A673 (cell line): ENCODE data around the gene RHBDD2. TPM values are rescaled to one million over a fixed set of nuclear protein-coding genes. Genes with fewer than 3 reads are reported as not detected.

Experiments
- BruUV-seq: library from RNA; stranded (reverse); fragments of 400-500 nt; replicated peaks from 2 replicates; lab custom pipeline; 2021; lab: Mats Ljungman, UMichigan
- CTCF ChIA-PET: fragments of 300-600 bp; sonication (Branson Sonifier 250); formaldehyde crosslinking; loops from one replicate; lab custom pipeline; 2022; ENCODE audit warnings: antibody characterized with exemption; lab: Charles Lee
- POLR2A ChIA-PET: fragments of 300-600 bp; sonication (Branson Sonifier 250); formaldehyde crosslinking; loops from one replicate; lab custom pipeline; 2022; ENCODE audit warnings: antibody characterized with exemption; ENCODE audit not compliant: low non-redundant PET; lab: Charles Lee
- DNase-seq: peaks from one replicate; pipeline ENCODE4 v3.0.0-alpha.2; 2015; ENCODE audit warnings: low spot score
- H3K27ac ChIP-seq: fragments of 200-600 bp; sonication (generic); 2 replicates; pipeline ENCODE4 v1.5.1; 2016; ENCODE audit warnings: mixed run types, low read depth, mild to moderate bottlenecking, mixed read lengths, antibody characterized with exemption, low read length; ENCODE audit not compliant: poor library complexity, severe bottlenecking
- H3K27me3 ChIP-seq: fragments of 200-600 bp; sonication (generic); replicated peaks from 2 replicates; pipeline ENCODE4 v1.6.1; 2017; ENCODE audit warnings: mixed run types, low read depth, mild to moderate bottlenecking, mixed read lengths, antibody characterized with exemption, low read length; ENCODE audit not compliant: insufficient read depth, poor library complexity
- H3K36me3 ChIP-seq: fragments of 200-600 bp; sonication (generic); 2 replicates; pipeline ENCODE4 v1.6.1; 2016; ENCODE audit warnings: mixed run types, mild to moderate bottlenecking, mixed read lengths, antibody characterized with exemption, low read length; ENCODE audit not compliant: insufficient read depth, poor library complexity, severe bottlenecking
- H3K4me1 ChIP-seq: fragments of 200-600 bp; sonication (generic); 2 replicates; pipeline ENCODE4 v1.6.1; 2017; ENCODE audit warnings: mixed run types, mild to moderate bottlenecking, mixed read lengths, antibody characterized with exemption, low read length; ENCODE audit not compliant: insufficient read depth, poor library complexity, severe bottlenecking
- H3K4me3 ChIP-seq: fragments of 200-600 bp; sonication (generic); 2 replicates; pipeline ENCODE4 v1.5.1; 2016; ENCODE audit warnings: low read depth, mixed run types, mild to moderate bottlenecking, mixed read lengths, low read length; ENCODE audit not compliant: poor library complexity, severe bottlenecking
- H3K9me3 ChIP-seq: fragments of 200-600 bp; sonication (generic); 2 replicates; pipeline ENCODE4 v1.6.1; 2016; ENCODE audit warnings: mixed run types, low read depth, mild to moderate bottlenecking, mixed read lengths, antibody characterized with exemption, low read length; ENCODE audit not compliant: poor library complexity, severe bottlenecking
- EZH2 ChIP-seq: fragments of 200-600 bp; sonication (generic); IDR thresholded peaks from 2 replicates; pipeline ENCODE4 v1.6.1; 2017; ENCODE audit warnings: borderline replicate concordance, low read depth, mild to moderate bottlenecking, mixed read lengths, antibody characterized with exemption, low read length; ENCODE audit not compliant: poor library complexity, severe bottlenecking
- intact Hi-C: fragments of 100-400 bp; cut with micrococcal nuclease; formaldehyde crosslinking; loops from one replicate; pipeline ENCODE4 v1.10.0; 2022; ENCODE audit not compliant: unreplicated experiment
- total RNA-seq: library from RNA; stranded (reverse); gene quantifications from 2 replicates; pipeline ENCODE4 v1.2.3, GENCODE V29; 2021
- TF ChIP-seq, protein P1 (sequence below): fragments of 300-800, 200-600 bp; sonication (generic); conservative IDR thresholded peaks from 2 replicates; pipeline ENCODE4 v1.5.1; 2017; ENCODE audit warnings: low read depth, mild to moderate bottlenecking, antibody characterized with exemption, low read length, moderate library complexity, mixed read lengths

Gene RHBDD2
- total RNA-seq, 1 experiment from 2014 or later, result 86.5 TPM

DNA sequence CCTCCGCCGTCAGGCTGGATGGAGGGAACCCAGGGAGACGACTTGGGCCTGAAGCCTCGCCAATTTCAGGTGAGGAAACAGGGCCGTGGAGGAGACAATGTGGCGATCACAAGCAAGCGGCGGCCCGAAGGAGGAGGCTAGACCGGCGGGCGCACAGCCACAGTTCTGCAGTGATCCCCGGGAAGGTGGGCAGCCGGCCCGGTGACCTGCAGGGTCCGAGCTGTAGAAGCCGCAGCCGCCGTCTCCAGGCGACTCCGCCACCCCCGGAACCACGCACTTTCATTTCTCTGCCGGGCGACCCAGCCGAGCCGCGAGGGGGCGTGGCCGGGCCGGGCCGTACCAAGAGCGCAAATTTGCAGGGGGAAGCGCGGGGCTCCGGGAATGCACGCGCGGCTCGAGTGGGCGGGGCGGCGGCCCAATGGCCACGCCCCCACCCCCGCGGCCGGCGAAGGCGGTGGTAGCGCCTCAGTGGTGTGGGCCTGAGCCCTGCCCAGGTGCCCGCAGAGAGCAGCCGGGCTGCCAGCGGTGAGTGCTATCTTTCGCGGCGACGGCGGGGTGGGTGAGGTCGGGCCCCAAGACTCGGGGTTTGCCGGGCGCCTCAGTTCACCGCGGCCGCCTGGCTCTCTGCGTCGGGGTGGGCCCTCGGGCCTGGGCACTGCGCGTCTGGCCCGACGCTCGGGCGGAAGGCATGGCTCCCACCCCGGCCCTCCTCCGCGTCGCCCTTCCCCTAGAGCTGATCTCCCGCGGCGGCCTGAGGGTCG is 36.0 kb downstream of the RHBDD2 start, which contains the start of gene POR:
POR (plus strand) TSS at position 501 of the 761 bp plus-strand sequence. CDS start 38,847 bp downstream, outside the sequence.
- no TSS peak for BruUV-seq
- ChIA-PET CTCF (interaction anchor here (0.5 kb wide), 1 partner anchor 46 kb away, joined by 8 read pairs; no protein-coding TSS in a partner anchor), POLR2A (no interaction called here)
- no peak for TF ChIP-seq EZH2
- TF ChIP-seq, protein P1, sequence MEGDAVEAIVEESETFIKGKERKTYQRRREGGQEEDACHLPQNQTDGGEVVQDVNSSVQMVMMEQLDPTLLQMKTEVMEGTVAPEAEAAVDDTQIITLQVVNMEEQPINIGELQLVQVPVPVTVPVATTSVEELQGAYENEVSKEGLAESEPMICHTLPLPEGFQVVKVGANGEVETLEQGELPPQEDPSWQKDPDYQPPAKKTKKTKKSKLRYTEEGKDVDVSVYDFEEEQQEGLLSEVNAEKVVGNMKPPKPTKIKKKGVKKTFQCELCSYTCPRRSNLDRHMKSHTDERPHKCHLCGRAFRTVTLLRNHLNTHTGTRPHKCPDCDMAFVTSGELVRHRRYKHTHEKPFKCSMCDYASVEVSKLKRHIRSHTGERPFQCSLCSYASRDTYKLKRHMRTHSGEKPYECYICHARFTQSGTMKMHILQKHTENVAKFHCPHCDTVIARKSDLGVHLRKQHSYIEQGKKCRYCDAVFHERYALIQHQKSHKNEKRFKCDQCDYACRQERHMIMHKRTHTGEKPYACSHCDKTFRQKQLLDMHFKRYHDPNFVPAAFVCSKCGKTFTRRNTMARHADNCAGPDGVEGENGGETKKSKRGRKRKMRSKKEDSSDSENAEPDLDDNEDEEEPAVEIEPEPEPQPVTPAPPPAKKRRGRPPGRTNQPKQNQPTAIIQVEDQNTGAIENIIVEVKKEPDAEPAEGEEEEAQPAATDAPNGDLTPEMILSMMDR, result no peak
- H3K27me3 ChIP-seq, result no peaks in the 10 kb centered on the region
- H3K36me3 ChIP-seq, result no peaks in the 10 kb centered on the region
- no peaks in the 10 kb centered on the region for H3K9me3 ChIP-seq
- peaks cover 4% of the 10 kb centered on the region for H3K4me1 ChIP-seq
- DNase-seq, result peak; percentile 95
- peak within 1 kb of the TSS; percentile 81 for H3K27ac ChIP-seq
- H3K4me3 ChIP-seq, result peak within 1 kb of the TSS; percentile 99
- intact Hi-C loops, result loop anchor here (2.0 kb wide), 1 partner anchor 20 kb away; no protein-coding TSS in a partner anchor

DNA sequence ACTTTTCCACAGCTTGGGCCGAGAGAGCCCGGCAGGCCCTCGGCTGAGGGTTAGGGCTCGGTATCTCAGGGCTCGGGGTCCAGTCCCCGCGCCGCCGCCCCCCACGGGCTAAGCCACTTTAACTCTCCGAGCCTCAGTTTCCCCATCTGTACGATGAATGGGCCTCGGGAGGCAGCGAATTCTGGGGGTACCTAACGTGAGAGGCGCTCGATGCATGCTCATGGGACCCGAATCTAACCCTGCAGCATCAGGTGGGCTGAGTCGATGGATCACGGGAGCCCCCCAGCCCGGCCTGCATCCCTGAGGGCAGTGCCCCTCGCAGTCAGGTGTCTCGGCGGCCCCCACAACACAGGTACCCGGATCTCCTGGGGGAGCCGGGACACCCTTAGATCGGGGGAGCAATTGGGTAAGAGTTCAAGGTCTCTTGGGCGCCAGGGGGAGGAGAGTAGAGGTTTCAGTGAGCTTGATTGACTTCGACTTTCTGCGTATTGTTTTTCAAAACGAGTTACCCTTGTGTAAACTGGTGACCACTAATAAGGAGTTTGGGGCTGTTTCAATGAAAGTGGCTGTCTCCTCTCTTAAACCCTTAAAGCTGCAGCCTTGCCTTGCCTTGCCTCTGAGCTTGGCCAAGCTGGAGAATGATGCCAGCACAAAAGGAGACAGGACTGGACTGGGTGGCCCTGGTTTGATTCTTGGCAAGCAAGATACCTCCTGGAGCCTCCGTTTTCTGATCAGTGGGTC is 36.8 kb downstream of the RHBDD2 start:
- intact Hi-C loops, result loop anchor here (2.0 kb wide), 1 partner anchor 19 kb away; no protein-coding TSS in a partner anchor
- Histone ChIP-seq H3K4me3 (peak overlapping the region; percentile 99), H3K4me1 (peaks cover 4% of the 10 kb centered on the region), H3K27ac (peak overlapping the region; percentile 81), H3K36me3 (no peaks in the 10 kb centered on the region), H3K27me3 (no peaks in the 10 kb centered on the region), H3K9me3 (no peaks in the 10 kb centered on the region)
- ChIA-PET POLR2A (no interaction called here), CTCF (no interaction called here)
- no peak for TF ChIP-seq EZH2
- TF ChIP-seq, protein P1, result no peak
- TSS peak; percentile 56 for BruUV-seq
- peak; percentile 18 for DNase-seq

DNA sequence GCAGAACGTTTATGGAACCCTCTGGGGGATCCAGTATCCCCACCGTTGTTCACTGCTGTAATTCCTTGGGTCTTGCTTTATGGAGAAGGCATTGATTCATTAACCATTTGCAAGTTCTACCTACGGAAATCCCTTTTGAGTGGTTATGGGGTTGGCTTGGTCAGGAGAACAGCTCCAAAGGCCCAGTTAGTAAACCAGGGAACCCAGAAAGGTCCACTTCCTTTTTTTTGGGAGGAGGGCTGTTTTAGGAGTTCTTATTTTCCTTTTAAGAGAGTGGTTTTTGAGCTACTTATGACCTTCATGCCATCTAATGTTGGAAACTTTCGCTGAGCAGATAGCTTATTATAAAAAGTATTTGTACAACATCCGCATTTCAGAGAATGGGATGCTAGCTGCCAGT is 37.4 kb downstream of the RHBDD2 start:
- Histone ChIP-seq H3K27ac (peak overlapping the region; percentile 81), H3K27me3 (no peaks in the 10 kb centered on the region), H3K4me3 (peak overlapping the region; percentile 99), H3K9me3 (no peaks in the 10 kb centered on the region), H3K36me3 (no peaks in the 10 kb centered on the region), H3K4me1 (peaks cover 4% of the 10 kb centered on the region)
- BruUV-seq, result no TSS peak
- ChIA-PET CTCF (no interaction called here), POLR2A (no interaction called here)
- intact Hi-C loops, result no loop called here
- TF ChIP-seq, protein P1, result no peak
- no peak for TF ChIP-seq EZH2
- no peak for DNase-seq
